Neural cell (in vitro differentiated cells): ENCODE measurements around the gene COG6.

Experiments used
- POLR2AphosphoS5 ChIP-seq: IDR thresholded peaks from 2 replicates; pipeline ENCODE4 v1.6.1; 2012
- TF ChIP-seq, protein P1 (sequence below): fragments of 450-650 bp; IDR thresholded peaks from 2 replicates; pipeline ENCODE4 v1.5.1; 2014; ENCODE audit warnings: antibody characterized with exemption, mild to moderate bottlenecking, moderate library complexity; ENCODE audit not compliant: poor library complexity, severe bottlenecking

DNA sequence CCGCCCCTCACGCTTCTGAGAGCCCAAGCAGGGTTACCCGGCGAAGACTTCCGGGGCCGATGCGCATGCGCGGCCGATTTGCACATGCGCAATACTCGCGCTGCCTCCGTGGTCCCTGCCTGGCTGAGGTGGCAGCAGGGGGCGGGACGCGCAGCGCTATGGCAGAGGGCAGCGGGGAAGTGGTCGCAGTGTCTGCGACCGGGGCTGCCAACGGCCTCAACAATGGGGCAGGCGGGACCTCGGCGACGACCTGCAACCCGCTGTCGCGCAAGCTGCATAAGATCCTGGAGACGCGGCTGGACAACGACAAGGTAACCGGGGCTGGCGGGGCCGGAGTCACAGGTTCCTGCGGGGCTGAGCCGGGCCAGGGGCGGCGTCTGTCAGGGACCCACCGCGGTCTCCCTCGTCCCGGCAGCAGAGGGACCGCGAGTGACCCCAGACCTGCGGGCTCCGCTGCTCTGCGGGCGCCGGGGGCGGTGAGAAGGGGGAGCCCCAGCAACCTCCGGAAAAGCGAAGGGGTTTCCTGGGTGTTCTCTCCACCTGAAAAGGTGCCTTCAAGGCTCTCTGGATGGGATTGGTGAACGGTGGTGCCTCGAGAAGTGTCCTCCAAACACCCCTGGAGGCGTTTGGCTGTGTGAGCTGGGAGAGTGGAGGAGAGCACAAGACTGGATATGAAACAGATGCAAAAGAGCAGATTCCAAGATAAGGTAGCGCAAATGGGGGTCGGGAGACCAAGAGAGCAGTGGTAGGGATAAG lies at the start of gene COG6:
- TF ChIP-seq, protein P1, sequence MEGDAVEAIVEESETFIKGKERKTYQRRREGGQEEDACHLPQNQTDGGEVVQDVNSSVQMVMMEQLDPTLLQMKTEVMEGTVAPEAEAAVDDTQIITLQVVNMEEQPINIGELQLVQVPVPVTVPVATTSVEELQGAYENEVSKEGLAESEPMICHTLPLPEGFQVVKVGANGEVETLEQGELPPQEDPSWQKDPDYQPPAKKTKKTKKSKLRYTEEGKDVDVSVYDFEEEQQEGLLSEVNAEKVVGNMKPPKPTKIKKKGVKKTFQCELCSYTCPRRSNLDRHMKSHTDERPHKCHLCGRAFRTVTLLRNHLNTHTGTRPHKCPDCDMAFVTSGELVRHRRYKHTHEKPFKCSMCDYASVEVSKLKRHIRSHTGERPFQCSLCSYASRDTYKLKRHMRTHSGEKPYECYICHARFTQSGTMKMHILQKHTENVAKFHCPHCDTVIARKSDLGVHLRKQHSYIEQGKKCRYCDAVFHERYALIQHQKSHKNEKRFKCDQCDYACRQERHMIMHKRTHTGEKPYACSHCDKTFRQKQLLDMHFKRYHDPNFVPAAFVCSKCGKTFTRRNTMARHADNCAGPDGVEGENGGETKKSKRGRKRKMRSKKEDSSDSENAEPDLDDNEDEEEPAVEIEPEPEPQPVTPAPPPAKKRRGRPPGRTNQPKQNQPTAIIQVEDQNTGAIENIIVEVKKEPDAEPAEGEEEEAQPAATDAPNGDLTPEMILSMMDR, result peak; percentile 48
- peak; percentile 81 for TF ChIP-seq POLR2AphosphoS5
